ENCODE results near the gene ALPK3. TPM values are rescaled to one million over a fixed set of nuclear protein-coding genes. Genes with fewer than 3 reads are reported as not detected.

Gene ALPK3
- total RNA-seq, 1 donor from 2014 or later: 2.5 TPM

DNA sequence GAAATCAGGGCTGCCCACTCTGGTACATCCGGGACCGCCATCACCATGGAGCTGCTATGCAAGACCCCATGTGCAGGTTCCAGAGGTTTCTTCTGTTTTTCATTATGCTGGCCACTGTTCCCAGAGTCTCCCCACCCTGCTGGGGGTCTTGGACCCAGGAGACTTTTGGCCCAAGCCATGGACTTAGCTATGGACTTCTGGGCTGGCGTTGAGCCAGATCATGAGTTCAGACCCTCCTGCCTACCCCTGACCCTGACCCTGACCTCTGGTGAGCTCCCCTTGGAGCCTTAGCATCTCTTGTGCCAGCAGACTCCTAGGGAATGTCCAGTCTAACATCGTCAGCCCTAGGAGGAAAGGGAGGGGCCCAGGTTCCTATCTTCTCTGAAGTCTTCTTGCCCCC is 92.6 kb downstream of the ALPK3 start:
- Histone ChIP-seq H3K27ac (peak overlapping the region; percentile 84), H3K27me3 (no peaks in the 10 kb centered on the region), H3K36me3 (no peaks in the 10 kb centered on the region), H3K9me3 (no peaks in the 10 kb centered on the region), H3K4me3 (no peak overlapping the region), H3K4me1 (peaks cover 76% of the 10 kb centered on the region)
- DNase-seq (ENCODE audit: extremely low spot score in 2 of 2): no peak
- intact Hi-C loops (cut with DNase I): no loop called here
- no peak for TF ChIP-seq POLR2AphosphoS5 (IDR thresholded peaks at IDR 0.05; ENCODE audit: insufficient read depth in 1 of 2, low read depth in 1 of 2)
- TF ChIP-seq, protein P1, sequence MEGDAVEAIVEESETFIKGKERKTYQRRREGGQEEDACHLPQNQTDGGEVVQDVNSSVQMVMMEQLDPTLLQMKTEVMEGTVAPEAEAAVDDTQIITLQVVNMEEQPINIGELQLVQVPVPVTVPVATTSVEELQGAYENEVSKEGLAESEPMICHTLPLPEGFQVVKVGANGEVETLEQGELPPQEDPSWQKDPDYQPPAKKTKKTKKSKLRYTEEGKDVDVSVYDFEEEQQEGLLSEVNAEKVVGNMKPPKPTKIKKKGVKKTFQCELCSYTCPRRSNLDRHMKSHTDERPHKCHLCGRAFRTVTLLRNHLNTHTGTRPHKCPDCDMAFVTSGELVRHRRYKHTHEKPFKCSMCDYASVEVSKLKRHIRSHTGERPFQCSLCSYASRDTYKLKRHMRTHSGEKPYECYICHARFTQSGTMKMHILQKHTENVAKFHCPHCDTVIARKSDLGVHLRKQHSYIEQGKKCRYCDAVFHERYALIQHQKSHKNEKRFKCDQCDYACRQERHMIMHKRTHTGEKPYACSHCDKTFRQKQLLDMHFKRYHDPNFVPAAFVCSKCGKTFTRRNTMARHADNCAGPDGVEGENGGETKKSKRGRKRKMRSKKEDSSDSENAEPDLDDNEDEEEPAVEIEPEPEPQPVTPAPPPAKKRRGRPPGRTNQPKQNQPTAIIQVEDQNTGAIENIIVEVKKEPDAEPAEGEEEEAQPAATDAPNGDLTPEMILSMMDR (IDR thresholded peaks at IDR 0.05): no peak
- TF ChIP-seq POLR2A (IDR thresholded peaks at IDR 0.05): no peak

DNA sequence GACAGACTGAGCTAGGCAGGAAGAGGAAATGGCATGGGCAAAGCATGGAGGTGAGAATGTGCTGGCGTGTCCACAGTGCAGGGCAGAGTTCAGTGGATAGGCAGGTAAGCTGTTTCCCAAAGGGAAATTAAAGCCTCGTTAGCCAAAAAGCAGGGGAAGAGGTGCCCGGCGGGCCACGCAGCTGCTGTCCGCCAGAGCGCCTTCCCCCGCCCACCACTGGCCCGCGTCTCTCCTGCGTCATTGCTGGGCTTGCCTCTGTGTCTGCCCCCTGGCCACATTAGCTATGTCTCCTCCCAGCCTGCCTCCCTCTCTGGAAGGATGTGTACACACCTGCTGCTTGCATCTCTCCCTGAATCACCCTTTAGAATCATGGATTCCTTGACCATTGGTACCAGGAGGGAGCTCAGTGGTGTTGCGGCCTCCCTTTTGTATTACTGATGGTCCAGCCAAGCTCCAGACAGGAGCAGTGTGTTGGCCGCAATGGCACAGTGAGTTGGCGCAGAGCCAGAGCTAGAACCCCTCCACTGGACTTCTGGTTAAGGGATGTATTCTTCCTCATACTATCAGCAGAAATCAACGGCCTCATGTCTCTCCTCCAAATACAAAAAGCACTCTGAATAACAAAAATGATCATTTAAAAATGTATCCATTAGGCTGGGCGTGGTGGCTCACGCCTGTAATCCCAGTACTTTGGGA is 93.9 kb downstream of the ALPK3 start:
- no peaks in the 10 kb centered on the region for H3K36me3 ChIP-seq
- peaks cover 80% of the 10 kb centered on the region for H3K4me1 ChIP-seq
- peak overlapping the region; percentile 84 for H3K27ac ChIP-seq
- no peak for DNase-seq (ENCODE audit: extremely low spot score in 2 of 2)
- no peaks in the 10 kb centered on the region for H3K27me3 ChIP-seq
- intact Hi-C loops (cut with DNase I): no loop called here
- no peaks in the 10 kb centered on the region for H3K9me3 ChIP-seq
- TF ChIP-seq, protein P1 (IDR thresholded peaks at IDR 0.05): no peak
- TF ChIP-seq POLR2A (IDR thresholded peaks at IDR 0.05) (no peak), POLR2AphosphoS5 (IDR thresholded peaks at IDR 0.05; ENCODE audit: insufficient read depth in 1 of 2, low read depth in 1 of 2) (no peak)
- H3K4me3 ChIP-seq: no peak overlapping the region

DNA sequence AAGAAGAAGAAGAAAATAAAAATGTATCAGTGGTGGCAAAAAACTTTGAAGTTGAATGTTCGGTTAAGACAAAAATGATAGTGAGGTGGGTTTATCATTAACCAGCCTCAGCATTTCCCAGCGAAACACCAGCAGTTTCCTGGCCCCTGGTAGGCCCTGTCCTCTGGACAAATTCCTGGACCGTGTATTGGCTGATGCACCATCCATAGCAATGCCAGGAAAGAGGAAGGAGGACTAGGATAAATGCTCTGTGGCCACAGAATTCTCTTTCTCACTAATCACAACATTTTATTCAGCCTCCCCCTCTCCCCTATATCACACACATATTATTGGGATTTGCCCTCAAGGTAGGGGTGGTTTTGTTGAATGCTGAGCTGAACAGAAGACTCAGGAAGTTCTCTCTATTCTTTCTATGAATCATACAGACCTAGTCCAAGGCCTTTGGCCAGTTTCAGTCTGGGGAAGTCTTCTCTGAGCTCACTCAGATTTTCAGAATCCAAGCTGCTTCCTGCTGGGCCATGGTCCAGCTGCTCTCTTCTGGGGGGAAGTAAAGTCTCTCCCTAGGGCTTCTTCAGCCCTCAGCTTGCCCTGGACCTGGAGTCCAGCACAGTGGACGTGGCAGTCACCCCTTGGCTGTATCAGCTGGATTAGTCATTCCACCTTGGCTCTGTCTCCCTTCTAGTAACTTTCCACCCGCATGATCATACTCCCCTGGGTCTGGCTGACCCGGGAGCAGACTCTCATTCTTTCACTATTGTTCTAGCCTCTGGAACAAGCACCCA is 94.9 kb downstream of the ALPK3 start:
- Histone ChIP-seq H3K27ac (peak overlapping the region; percentile 84), H3K36me3 (no peaks in the 10 kb centered on the region), H3K27me3 (no peaks in the 10 kb centered on the region), H3K4me1 (peaks cover 76% of the 10 kb centered on the region), H3K9me3 (no peaks in the 10 kb centered on the region), H3K4me3 (no peak overlapping the region)
- peak; percentile 78 to 95 for TF ChIP-seq POLR2AphosphoS5 (IDR thresholded peaks at IDR 0.05; ENCODE audit: insufficient read depth in 1 of 2, low read depth in 1 of 2)
- TF ChIP-seq, protein P1 (IDR thresholded peaks at IDR 0.05): no peak
- intact Hi-C loops (cut with DNase I): no loop called here
- DNase-seq (ENCODE audit: extremely low spot score in 2 of 2): peak in 1 of 2 donors; percentile 99

DNA sequence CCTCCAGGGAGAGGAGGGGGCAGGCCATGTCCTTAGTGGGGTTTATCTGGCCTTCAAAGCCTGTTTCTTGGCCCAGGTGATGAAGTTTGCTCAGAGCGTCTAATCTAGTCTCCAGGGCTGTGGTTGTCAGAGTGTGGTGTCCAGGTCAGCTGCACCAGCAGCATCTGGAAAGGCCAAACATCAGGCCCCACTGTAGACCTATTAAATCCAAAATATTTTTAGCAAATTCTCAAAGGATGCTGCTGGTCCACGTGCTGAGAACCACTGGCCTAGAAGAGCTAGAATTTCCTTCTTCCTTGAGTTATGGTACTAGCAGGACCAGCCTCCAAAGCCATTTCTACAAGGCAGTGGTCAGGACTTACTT is 96.2 kb downstream of the ALPK3 start:
- no peak for DNase-seq (ENCODE audit: extremely low spot score in 2 of 2)
- no peaks in the 10 kb centered on the region for H3K27me3 ChIP-seq
- H3K4me1 ChIP-seq: peaks cover 67% of the 10 kb centered on the region
- H3K4me3 ChIP-seq: no peak overlapping the region
- intact Hi-C loops (cut with DNase I): no loop called here
- H3K36me3 ChIP-seq: no peaks in the 10 kb centered on the region
- H3K27ac ChIP-seq: peak overlapping the region; percentile 84
- no peaks in the 10 kb centered on the region for H3K9me3 ChIP-seq
- TF ChIP-seq, protein P1 (IDR thresholded peaks at IDR 0.05): no peak
- TF ChIP-seq POLR2AphosphoS5 (IDR thresholded peaks at IDR 0.05; ENCODE audit: insufficient read depth in 1 of 2, low read depth in 1 of 2) (no peak), POLR2A (IDR thresholded peaks at IDR 0.05) (no peak)

DNA sequence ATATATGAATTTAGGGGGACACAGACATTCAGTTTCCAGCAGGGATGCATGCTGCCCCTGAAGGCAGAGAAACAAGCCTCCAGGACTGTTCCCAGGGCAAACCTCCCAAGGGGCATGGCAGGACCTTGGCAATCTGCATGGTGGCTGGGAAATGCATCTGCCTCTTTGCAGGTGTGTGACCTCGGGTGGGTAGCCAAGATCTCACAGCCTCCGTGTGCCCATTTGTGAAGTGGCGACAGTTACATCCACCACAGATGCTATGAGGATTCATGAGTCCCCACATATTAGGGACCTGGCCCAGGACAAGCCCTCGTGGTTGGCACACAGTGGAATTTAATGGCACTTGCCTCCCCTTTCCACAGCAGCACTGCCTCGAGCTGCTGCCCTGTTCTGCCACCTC is 97.2 kb downstream of the ALPK3 start:
- TF ChIP-seq, protein P1 (IDR thresholded peaks at IDR 0.05): no peak
- no peak for TF ChIP-seq POLR2AphosphoS5 (IDR thresholded peaks at IDR 0.05; ENCODE audit: insufficient read depth in 1 of 2, low read depth in 1 of 2)
- no peak for TF ChIP-seq POLR2A (IDR thresholded peaks at IDR 0.05)
- H3K9me3 ChIP-seq: no peaks in the 10 kb centered on the region
- H3K4me3 ChIP-seq: no peak overlapping the region
- H3K36me3 ChIP-seq: no peaks in the 10 kb centered on the region
- intact Hi-C loops (cut with DNase I): no loop called here
- H3K27me3 ChIP-seq: no peaks in the 10 kb centered on the region
- DNase-seq (ENCODE audit: extremely low spot score in 2 of 2): no peak
- H3K27ac ChIP-seq: peak overlapping the region; percentile 84
- peaks cover 59% of the 10 kb centered on the region for H3K4me1 ChIP-seq
